GM21526 (cell line): ENCODE measurements around the gene NVL.
"Not testable (repeated sequence)": the region's sequence is repeated elsewhere in the genome, so short reads cannot be mapped to it uniquely, and the experiment has no call there.

Experiments
- ATAC-seq: cut with Tn5 transposase; IDR thresholded peaks from one replicate; pipeline ENCODE4 v1.9.1; 2021; ENCODE audit warnings: moderate library complexity; ENCODE audit not compliant: unreplicated experiment, low FRiP score

NVL gene

GRCh38 chr1:224238212-224238611 is 91.8 kb downstream of the NVL start:
- ATAC-seq, result no peak

GRCh38 chr1:224237119-224237881 is 92.7 kb downstream of the NVL start:
- ATAC-seq, result no peak

GRCh38 chr1:224235813-224236493 is 94.0 kb downstream of the NVL start:
- ATAC-seq, result no peak

DNA sequence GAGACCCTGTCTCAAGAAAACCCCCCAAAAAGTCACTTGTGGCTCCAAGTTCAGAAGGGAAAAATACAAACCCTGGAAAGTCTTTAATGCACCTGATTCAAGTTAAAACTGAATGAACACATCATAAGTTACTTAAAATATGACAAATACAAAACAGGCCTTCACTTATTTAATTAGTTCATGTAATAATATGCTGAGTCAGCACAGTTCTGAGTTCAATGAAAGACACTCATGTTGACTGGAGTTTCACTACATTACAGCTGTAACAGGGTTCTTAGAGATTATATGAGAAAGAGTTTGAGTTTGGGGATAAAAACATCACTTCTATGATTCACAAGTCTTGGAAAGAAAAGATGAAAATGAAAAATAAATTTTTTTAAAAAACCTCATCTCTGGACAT is 96.0 kb downstream of the NVL start:
- ATAC-seq, result no peak

GRCh38 chr1:224226849-224227502 is 103.0 kb downstream of the NVL start:
- ATAC-seq, result no peak

- no peak for ATAC-seq
Observed at GRCh38 chr1:224223819-224224714, 105.9 kb downstream of the NVL start.

GRCh38 chr1:224219612-224220059 is 110.3 kb downstream of the NVL start:
- no peak for ATAC-seq

DNA sequence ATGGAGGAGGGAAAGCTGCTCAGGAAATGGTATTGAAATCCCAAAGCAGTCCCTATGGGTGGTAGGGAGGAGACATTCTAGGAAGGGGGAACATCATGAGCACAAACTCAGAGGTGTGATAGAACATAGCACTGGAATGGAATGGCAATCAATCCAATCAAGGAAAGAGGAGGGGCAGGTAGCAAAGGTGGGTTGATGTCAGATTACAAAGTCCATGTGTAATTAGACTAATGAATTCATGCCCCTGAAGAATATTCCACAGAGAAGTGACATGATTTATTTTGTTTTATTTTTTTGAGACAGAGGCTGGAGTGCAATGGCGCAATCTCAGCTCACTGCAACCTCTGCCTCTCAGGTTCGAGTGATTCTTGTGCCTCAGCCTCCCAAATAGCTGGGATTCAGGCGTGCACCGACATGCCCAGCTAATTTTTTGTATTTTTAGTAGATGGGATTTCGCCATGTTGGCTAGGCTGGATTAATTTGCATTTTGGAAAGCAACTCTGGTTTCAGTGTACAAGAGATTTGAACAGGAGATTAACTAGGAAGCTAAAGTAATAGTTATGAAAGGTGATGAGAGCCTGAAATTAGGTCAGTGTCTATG is 110.9 kb downstream of the NVL start:
- ATAC-seq, result no peak

GRCh38 chr1:224217655-224218623 is 112.0 kb downstream of the NVL start:
- no peak for ATAC-seq

GRCh38 chr1:224216382-224216781 is 113.6 kb downstream of the NVL start:
- no peak for ATAC-seq

- no peak for ATAC-seq
Observed at GRCh38 chr1:224213438-224214119, 116.4 kb downstream of the NVL start.

- ATAC-seq, result no peak
Observed at GRCh38 chr1:224212618-224213061, 117.3 kb downstream of the NVL start.

DNA sequence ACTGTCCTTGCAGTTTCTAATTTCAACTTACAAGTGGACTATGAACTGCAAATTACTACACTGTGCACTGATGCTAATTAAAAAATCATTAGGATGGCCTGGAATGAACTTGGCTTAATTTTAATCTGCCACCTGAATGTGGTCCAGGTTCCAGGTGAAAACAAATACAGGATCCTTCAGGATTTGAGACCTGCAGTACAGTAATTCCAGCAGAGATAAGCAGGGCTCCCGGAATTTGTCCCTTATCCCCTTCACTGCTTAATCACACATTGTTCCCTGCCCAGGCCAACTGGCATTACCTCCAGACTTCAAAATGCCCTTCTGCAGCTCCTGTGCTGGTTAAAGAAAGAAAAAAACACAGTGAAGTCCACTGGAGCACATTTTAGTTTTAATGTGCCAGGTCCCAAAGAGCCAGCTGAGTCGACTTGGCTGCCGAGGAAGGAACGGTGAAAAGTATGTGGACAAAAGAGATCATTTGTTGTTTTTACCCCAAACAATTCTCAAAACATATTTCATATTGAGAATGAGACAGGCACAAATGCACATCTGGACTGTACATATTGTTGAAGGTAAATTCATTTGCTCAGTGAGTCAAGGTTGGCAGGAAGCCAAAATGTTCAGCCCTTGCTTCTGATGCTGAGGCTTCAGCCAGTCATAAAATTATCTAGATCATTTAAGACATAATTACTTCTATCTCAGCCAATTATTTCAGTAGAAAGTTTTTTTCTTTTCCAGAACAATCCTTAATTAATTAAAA is 118.6 kb downstream of the NVL start:
- ATAC-seq, result no peak

DNA sequence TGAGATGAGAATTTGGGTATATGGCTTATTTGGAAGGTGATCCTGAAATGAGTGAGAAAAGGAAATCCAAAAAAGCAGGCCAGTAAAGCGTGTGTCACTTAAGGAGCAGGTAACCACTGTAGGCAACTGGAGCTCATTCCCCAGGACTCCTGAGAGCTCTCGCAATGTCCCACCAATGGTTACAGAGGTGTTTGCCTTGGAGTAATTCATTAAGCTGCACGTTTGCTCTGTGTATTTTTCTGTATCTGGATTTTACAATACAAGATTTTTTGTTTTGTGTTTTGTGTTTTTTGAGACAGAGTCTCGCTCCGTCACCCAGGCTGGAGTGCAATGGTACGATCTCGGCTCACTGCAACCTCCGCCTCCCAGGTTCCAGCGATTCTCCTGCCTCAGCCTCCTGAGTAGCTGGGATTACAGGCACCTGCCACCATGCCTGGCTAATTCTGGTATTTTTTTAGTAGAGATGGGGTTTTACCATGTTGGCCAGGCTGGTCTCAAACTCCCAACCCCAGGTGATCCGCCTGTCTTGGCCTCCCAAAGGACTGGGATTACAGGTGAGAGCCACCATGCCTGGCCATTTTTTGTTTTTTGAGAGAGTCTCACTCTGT is 123.9 kb downstream of the NVL start:
- ATAC-seq, result not testable (repeated sequence)

DNA sequence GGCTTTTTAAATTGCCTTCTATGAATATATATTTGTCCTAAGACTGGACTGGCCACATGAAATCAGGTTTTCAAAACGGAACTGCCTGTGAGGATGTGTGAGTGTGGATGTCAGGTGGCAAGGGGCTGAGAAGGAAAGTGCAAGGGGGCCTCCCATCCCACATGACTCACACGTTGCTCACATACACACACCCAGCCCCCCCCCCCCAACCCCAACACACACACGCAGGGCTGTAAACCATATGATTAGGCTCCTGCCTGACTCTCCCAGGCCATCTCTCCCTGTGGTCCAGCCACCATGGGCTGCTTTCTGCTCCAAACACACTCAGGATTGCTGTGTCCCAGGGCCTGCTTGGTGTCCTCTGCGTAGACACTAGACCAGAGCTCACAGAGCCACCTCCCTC is 124.5 kb downstream of the NVL start:
- no peak for ATAC-seq

DNA sequence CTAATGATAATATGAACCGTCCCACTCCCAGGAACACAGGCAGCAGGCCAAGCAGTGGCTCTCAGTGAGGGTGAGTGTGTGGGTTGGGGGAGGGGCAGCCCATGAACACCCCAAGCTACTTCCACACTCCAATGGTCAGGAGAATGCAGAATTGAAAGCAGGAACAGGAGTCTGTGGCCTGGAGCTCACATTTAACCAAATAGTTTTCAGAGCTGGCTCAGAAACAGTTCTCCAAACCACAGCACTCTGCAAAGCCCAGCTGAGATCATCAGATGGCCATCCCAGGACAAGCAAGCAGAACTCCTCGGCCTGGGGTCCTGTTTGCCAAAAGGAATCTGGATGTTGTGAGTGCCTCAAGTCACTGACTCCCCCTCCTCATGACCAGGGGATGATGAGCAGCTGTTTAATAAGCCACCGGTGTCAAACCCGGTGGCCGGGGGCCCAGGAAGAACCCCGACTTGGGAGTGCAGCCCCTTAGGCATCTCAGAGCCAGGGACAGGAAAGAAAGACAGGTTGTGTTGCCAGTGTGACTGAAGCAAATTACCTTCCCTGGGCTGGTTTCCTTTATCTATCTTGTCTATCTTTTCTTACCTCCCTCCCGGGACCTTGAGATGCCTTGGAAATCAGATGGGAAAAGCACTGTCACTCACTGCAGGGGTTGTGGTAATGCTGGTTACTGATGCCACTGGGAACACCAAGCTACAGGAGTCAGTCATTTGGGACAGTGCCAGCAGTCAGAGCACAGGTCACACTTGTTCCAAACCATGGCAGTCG is 126.5 kb downstream of the NVL start:
- ATAC-seq, result no peak

DNA sequence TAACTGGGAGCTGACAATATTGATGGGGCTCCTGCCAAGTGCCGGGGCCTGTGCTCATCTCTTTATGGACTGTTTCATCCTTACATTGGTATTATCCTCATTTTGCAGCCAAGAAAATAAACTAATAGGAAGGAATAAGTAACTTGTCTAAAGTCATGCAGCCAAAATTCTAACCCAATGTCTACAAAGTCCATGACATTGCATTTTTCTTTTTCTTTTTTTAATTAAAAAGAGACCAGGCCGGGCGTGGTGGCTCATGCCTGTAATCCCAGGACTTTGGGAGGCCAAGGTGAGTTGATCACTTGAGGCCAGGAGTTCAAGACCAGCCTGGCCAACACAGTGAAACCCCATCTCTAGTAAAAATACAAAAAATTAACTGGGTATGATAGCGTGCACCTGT is 128.1 kb downstream of the NVL start:
- no peak for ATAC-seq
